ENCODE data around the gene TRIM37.
"Not testable (repeated sequence)": the region's sequence is repeated elsewhere in the genome, so short reads cannot be mapped to it uniquely, and the experiment has no call there.

The TRIM37 gene

DNA sequence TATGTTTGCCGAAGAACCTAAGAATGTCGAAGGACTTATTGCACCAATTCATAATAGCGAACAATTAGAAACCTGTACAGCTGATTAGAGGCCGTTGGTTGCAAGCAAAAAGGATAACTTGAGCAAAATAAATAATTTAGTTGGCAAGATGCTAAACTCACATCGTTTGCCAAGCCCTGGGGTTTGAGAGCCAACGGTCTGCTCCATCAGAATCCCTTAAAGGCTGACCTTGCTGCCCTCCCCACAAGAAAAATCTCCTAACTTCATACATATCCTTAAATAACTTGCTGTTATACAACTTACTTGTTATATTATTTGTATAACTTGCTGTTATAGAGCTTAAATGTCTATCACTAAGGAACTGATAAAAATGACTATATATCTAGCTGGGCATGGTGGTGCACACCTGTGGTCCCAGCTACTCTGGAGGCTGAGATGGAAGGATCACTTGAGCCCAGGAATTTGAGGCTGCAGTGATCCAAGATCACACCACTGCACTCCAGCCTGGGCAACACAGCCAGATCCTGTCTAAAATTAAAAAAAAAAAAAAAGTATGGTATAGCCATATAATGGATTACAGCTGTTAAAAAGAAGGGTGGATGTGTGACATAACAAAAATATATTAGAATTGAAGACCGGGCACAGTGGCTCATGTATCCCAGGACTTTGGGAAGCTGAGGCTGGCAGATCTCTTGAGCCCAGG is 1.9 kb upstream of the TRIM37 start:
- peak; percentile 18 for DNase-seq

- DNase-seq = peak; percentile 91
Observed at GRCh38 chr17:59107306-59107670, 608 bp upstream of the TRIM37 start.

DNA sequence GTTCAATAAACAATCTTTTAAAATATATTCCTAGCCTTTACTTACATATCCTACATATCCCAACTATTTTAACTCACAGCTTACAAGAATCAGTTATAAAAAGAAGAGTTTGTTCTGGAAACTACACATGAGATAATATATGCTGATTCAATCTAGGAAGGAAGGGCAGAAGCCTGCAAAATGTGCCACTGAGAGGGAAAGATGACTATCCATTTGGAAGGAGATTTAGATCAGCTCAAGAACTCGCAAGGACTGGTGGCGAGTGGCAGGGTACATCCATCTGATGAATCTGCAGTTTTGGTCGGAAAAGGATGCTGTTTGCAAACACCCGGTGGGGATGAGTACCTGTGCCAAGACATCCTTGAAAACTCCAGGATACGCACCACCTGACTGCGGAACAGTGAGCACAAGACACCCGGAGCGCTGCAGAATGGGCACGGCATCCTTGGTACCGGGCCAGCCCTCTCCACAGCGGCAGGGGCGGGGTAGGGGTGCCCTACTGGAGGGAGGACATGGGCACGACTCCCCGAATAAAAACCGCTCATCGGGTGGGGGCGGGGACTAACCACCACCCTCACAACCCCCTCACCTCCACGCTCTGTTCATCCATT is 723 bp downstream of the TRIM37 start:
- DNase-seq = peak; percentile 73

- no peak for DNase-seq
Observed at GRCh38 chr17:59101178-59101577, 5.5 kb downstream of the TRIM37 start.

DNA sequence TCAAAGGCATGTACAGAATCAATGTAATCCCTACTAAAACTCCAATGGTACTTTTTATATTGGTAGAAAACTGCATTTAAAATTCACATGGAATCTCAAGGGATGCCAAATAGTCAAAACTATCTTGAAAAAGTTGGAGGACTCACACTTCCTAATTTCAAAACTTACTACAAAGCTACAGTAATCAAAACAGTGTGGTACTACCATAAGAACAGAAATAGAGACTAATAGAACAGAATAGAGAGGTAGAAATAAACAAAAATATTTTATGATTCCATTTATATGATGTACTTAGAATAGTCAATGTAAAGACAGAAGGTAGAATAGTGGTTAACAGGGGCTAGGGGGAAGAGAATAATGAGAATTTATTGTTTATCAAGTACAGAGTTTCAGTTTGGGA is 8.8 kb downstream of the TRIM37 start:
- DNase-seq = no peak

- no peak for DNase-seq
Observed at GRCh38 chr17:59094861-59095530, 11.7 kb downstream of the TRIM37 start.

DNA sequence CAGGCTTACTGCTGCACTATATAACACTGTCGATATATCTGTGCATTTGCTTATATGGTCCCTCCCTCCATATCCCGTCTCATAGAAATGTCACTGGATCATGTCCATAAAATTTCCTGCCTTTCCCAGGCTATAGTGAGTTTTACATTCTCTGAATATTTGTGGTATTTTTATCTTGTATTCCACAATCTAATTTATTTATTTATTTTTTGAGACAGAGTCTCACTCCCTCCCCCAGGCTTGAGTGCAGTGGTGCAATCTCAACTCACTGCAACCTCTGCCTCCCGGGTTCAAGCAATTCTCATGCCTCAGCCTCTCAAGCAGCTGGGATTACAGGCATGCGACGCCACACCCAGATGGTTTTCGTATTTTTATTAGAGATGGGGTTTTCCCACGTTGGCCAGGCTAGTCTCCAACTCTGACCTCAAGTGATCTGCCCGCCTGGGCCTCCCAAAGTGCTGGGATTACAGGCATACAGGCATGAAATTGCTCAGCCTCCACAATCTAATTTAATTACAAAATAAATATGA is 12.9 kb downstream of the TRIM37 start:
- peak; percentile 50 for DNase-seq

DNA sequence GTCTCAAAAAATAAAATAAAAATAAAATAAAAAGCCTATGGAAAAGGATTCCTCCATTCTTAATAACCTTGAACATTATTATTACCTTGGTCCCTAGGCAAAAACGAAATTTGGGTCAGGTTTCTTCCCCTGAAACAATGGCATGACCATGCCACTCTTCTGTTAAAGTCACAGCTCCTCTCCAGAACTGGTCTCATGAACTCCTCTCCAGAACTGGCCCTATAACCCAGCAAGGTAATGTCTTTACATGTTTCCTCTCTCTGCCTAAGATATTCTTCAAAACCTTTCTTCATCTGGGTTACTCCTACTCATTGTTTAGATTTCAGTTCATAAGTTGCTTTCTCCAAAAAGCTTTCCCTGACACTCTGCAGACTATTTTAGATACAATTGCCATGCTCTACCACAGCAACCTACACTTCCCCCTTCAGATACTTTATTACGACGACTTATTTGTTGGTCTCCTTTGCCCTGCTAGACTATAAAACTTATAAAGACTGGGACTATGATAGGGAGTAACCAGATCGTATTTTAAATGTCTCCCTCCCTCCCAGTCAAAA is 13.5 kb downstream of the TRIM37 start:
- no peak for DNase-seq

- DNase-seq = not testable (repeated sequence)
Observed at GRCh38 chr17:59090593-59090992, 16.1 kb downstream of the TRIM37 start.

- no peak for DNase-seq
Observed at GRCh38 chr17:59084154-59084553, 22.5 kb downstream of the TRIM37 start.

- DNase-seq = no peak
Observed at GRCh38 chr17:59074494-59074893, 32.2 kb downstream of the TRIM37 start.

- DNase-seq = no peak
Observed at GRCh38 chr17:59073972-59074371, 32.7 kb downstream of the TRIM37 start.

DNA sequence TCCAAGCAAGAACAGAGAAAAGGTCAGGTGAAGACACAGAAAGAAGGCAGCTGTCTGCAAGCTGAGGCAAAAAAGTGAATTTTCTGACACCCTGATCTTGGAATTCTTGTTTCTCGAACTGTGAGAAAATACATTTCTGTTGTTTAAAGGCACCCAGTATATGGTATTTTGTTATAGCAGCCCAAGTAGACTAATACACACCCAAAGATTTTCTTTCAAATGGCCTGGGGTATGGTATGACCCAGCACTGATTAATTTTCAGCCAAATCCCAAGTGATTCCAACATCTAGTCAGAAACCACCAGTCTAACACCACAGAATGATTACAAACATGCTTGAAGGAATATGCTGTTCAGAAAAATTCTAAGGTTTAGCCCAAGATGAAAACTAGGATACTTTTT is 36.8 kb downstream of the TRIM37 start:
- DNase-seq = no peak

DNA sequence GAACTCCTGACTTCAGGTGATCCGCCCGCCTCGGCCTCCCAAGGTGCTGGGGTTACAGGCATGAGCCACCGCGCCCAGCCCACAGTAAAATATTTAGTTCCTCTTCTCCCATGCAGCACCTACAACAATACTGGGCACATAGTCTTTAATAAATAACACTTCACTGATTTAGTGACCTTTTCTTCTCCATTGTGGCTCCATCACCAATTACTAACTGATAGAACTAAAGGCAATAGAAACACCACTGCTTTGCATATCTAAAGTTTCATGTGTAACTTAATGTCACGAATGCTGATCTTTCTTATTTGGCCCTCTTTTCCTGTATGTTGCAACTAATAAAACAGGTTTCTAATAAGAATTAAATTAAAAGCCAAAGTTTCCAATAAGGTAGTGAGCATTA is 38.9 kb downstream of the TRIM37 start:
- no peak for DNase-seq

DNA sequence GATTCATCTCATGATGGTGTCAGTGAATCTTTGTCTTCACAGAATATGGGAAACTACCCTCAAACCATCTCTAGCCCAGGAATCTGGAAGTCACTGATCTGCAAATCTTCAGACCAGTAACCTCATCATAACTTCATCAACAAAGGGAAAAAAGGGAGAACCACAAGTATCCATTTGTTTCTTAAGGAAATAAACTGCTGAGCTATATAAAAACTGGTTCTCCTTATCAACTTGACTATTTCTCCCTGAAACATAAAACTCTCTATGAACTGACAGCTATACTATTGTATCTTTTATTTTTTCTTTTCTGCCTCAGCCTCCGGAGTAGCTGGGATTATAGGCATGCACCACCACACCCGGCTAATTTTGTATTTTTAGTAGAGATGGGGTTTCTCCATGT is 39.3 kb downstream of the TRIM37 start:
- DNase-seq = no peak

DNA sequence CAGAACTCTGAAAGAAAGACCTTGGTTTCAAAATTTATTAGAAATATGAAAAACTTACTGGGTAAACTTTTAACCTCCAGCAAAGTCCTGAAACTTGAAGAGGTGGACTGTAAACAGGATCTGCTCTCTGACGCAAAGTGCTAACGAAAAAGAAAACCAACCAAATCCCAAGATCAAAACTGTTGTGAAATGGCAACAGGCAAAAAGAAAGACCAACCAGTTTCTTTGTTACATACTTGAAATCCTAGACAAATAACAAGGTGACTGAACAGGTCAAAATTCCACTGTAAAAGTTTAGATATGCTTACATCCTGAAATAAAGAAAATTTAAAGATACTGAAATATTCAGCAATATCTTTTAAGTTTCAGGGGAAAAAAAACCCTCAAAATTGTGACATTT is 44.2 kb downstream of the TRIM37 start:
- DNase-seq = no peak

DNA sequence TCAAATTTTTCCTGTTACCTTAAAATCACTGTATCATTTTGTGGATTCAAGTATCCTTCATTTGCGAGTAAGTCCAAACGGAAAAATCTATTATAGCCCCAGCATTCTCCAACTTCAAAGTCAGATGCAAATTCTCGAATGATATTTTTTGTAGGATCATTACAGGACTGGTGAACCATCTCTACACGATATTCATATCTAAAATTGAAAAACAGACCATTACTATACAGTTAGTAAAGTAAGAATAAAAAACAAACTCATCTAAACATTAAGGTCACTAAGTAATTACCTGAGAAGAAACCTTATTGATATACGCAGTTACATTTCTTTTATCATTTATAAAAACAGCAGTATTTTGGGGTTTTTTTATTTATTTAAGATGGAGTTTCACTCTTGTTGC is 49.8 kb downstream of the TRIM37 start:
- no peak for DNase-seq

DNA sequence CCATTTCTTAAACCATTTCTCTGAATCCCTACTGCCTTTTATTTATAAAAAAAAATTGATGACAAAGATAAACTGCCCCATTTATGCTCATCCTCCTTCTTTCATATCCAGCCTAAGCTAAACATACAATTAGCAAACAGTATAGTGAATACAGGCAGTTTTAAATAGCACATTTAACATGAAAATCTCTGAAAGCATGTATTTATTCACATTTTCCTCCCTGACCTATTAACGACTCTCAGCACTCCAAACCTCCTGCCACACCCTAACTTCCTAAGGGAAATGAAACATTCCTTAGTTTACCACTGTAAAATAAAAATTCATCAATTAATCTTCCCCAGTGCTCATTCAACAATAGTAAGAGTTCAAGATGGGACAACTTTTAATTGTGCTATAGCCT is 56.9 kb downstream of the TRIM37 start:
- DNase-seq = no peak

DNA sequence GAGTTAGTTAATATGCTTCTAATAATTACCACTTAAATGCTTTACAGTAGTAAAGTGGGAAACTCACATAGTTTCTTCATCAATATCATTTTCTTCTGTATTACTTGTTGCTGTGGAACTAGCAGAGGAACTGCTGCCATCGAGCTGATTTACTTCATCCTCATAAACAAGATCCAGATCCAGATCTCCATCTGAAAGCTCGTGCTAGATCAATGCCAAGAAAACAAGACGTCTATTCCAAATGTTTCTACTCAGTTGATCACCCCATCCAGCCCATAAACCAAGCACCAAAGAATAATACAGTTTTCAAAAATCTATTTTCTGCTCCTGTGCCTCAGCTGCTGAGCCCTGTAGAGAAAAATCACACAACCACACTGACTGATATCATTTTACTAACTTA is 59.1 kb downstream of the TRIM37 start:
- DNase-seq = no peak

- no peak for DNase-seq
Observed at GRCh38 chr17:59046192-59046591, 60.5 kb downstream of the TRIM37 start.

DNA sequence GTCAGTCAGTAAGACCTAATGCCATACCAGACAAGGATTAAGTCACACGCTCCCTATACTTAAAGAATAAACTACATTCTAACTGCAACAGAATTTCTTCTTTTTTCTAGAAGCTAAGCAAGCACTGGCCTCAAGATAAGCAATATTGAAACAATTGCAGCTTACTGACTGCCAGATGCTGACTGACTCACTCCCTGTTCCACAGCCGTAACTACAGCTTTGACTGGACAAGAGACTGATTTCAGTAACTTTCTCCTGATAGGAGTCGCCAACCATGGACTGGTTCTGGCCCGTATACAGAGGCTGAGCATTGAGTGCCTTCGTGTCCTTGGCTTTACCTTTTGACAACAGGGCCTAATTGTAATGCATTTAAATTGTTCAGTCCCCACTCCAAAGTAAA is 67.9 kb downstream of the TRIM37 start:
- no peak for DNase-seq

DNA sequence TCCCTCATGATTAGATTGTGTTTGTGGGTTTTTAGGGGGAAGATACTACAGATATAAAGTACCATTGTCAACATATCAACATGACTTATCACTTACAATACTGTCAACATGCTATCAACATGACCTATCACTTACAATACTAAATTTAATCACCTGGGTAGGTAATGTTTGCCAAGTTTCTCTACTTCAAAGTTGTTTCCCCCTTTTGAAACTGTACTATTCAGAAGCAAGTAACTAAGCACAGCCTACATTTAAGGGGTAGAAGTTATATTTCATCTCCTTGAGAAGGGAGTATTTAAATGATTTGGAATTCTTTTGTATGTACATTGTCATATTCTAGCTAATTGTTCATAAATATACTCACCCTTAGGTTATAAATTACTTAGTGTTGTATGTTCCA is 68.7 kb downstream of the TRIM37 start:
- DNase-seq = no peak

DNA sequence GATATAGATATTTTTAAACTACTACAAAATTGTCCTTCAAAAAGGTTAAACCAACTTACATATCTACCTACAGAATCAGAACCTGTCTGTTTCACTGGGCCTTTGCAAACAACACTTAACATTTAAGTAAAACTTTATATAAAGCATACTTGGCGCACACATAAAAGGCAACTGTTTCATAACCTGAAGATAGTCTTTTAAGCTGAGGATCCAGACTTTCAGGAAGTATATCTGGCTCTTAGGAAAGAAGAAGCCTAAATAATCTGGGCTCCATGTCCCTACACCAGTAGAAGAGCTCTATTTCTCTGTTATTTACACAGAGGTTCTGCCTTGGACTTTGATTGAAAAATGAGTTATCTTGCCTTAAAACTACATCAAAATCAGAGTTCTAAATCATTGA is 75.9 kb downstream of the TRIM37 start:
- no peak for DNase-seq

DNA sequence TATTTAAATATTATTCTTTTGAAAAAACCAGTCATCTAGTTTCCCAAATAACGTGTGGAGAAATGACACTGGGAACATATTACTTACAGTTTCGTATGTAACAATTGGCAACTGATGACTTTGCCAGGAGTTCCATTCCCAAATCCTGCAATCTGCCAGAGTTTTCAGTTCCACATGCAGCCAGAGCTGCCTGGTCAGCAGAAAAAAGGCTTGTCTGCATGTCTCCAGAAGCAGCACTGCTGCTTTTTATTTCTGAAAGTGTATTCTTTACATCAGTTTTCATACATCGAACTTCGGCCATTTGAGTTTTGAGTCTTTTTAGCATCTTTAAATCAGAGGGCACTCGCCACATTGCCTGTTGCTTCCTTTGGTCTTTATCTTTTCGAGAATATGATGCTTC is 78.4 kb downstream of the TRIM37 start:
- no peak for DNase-seq

Measured in NCI-H82 (cell line).